Measurements from ENCODE around the gene TMEM86B. TPM values are rescaled to one million over a fixed set of nuclear protein-coding genes. Genes with fewer than 3 reads are reported as not detected.

The TMEM86B gene
- total and polyA plus RNA-seq, 12 donors = 0.20 to 47.8 (median 4.3) TPM

DNA sequence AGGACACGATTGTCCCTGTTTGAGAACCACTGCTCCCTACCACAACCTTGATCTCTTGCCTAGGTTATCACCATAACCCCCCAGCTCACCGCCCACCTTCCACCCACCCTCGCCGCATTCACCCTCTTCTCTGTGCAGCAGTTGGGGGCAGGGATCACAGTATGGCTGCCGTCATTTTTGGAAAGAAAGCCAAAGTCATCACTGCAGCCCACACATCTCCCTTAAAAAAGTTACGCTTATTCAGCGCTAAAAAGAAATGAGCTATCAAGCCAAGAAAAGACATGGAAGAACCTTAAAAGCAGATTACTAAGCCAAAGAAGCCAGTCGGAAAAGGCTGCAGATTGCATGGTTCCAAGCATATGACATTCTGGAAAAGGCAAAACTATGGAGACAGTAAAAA, 40.7 kb upstream of the TMEM86B start:
- WGBS, 4 donors = 79 to 87% (median 87%) methylated on average over 8 of the region's 8 CpGs
- Histone ChIP-seq H3K4me3 (no peak overlapping the region), H3K27me3 (no peaks in the 10 kb centered on the region), H3K27ac (no peak overlapping the region), H3K36me3 (replicated peaks in 1 of 2) (peaks cover 0 to 19% of the 10 kb centered on the region in 2 donors), H3K4me1 (replicated peaks in 1 of 2) (no peaks in the 10 kb centered on the region), H3K9me3 (replicated peaks in 1 of 3) (no peaks in the 10 kb centered on the region)
- no peak for DNase-seq
- intact Hi-C loops (cut with DNase I) = no loop called here
- TF ChIP-seq, protein P1, sequence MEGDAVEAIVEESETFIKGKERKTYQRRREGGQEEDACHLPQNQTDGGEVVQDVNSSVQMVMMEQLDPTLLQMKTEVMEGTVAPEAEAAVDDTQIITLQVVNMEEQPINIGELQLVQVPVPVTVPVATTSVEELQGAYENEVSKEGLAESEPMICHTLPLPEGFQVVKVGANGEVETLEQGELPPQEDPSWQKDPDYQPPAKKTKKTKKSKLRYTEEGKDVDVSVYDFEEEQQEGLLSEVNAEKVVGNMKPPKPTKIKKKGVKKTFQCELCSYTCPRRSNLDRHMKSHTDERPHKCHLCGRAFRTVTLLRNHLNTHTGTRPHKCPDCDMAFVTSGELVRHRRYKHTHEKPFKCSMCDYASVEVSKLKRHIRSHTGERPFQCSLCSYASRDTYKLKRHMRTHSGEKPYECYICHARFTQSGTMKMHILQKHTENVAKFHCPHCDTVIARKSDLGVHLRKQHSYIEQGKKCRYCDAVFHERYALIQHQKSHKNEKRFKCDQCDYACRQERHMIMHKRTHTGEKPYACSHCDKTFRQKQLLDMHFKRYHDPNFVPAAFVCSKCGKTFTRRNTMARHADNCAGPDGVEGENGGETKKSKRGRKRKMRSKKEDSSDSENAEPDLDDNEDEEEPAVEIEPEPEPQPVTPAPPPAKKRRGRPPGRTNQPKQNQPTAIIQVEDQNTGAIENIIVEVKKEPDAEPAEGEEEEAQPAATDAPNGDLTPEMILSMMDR (IDR thresholded peaks at IDR 0.05) = no peak
- TF ChIP-seq POLR2A (IDR thresholded peaks at IDR 0.05) = no peak

DNA sequence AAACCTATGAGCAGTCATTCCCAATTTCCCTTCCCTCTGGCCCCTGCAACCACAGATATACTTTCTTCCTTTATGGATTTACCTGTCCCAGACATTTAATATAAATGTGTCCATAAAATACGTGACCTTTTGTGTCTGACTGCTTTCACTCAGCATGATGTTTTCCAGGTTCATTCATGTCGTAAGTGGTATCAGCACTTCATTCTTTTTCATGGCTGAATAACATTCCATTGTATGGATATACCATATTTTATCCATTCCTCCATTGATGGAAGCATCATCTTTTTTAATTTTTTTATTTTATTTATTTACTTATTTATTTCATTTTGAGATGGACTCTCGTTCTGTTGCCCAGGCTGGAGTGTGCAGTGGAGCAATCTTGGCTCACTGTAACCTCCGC, 38.3 kb upstream of the TMEM86B start:
- no peak overlapping the region for H3K4me3 ChIP-seq
- 95 to 98% (median 96%) methylated on average over 4 of the region's 4 CpGs for WGBS, 4 donors
- intact Hi-C loops (cut with DNase I) = no loop called here
- H3K9me3 ChIP-seq (replicated peaks in 1 of 3) = no peaks in the 10 kb centered on the region
- no peak overlapping the region for H3K27ac ChIP-seq
- no peak for TF ChIP-seq POLR2A (IDR thresholded peaks at IDR 0.05)
- TF ChIP-seq, protein P1 (IDR thresholded peaks at IDR 0.05) = no peak
- no peak for DNase-seq
- H3K36me3 ChIP-seq (replicated peaks in 1 of 2) = peaks cover 0 to 3% of the 10 kb centered on the region in 2 donors
- H3K27me3 ChIP-seq = no peaks in the 10 kb centered on the region
- no peaks in the 10 kb centered on the region for H3K4me1 ChIP-seq (replicated peaks in 1 of 2)

DNA sequence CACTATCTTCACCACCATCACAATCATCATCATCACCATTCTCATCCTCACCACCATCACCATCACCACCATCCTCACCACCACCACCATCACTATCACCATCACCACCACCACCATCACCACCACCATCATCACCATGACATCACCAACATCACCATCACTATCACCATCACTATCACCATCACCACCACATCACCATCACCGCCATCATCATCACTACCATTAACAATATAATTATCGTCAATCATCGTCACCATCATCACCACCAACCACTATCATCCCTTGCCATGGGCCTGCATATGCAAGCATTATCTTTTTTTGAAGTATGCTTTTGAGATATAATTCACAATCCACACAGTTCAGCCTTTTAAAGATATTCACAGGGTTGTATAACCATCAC, 37.8 kb upstream of the TMEM86B start:
- Histone ChIP-seq H3K27me3 (no peaks in the 10 kb centered on the region), H3K4me3 (no peak overlapping the region), H3K36me3 (replicated peaks in 1 of 2) (no peaks in the 10 kb centered on the region), H3K27ac (no peak overlapping the region), H3K4me1 (replicated peaks in 1 of 2) (no peaks in the 10 kb centered on the region), H3K9me3 (replicated peaks in 1 of 3) (no peaks in the 10 kb centered on the region)
- no peak for TF ChIP-seq POLR2A (IDR thresholded peaks at IDR 0.05)
- TF ChIP-seq, protein P1 (IDR thresholded peaks at IDR 0.05) = no peak
- intact Hi-C loops (cut with DNase I) = no loop called here
- WGBS, 4 donors = 97 to 98% (median 98%) methylated on average over 3 of the region's 3 CpGs
- no peak for DNase-seq

DNA sequence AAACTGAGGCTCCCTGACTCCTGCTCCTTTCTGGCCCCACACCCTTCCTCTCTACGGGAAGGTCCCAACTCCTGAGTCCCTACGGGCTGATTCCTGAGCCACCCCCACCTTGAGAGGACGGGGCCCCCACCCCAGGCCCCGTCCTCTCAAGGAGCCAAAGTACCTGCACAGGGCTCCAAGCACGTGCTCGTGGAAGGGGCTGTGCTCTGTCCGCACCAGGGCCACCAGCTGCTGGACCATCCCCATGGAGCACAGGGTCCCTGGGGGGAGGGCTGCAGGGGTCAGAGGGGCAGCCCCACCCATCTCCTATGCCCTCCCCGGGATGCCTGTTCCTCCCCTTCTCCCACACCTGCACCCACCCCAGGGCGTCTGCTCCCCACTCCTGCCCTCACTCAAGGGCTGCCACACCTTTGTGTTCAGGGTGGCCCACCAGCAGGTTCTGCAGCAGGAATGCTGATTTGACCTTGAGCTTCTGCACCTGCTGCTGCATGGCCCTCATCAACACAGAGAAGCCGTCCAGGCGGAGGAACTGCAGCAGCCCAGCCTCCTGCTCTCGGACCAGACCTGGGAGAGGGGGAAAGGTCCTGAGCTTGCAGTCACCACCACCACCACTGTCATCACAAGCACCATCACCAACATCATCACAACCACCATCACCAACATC, 37.3 kb upstream of the TMEM86B start:
- H3K9me3 ChIP-seq (replicated peaks in 1 of 3) = no peaks in the 10 kb centered on the region
- 95 to 97% (median 96%) methylated on average over 3 to 12 of the region's 12 CpGs for WGBS, 4 donors
- no peak overlapping the region for H3K4me3 ChIP-seq
- H3K36me3 ChIP-seq (replicated peaks in 1 of 2) = no peaks in the 10 kb centered on the region
- no peaks in the 10 kb centered on the region for H3K4me1 ChIP-seq (replicated peaks in 1 of 2)
- DNase-seq = no peak
- no peak for TF ChIP-seq POLR2A (IDR thresholded peaks at IDR 0.05)
- TF ChIP-seq, protein P1 (IDR thresholded peaks at IDR 0.05) = no peak
- intact Hi-C loops (cut with DNase I) = no loop called here
- no peak overlapping the region for H3K27ac ChIP-seq
- H3K27me3 ChIP-seq = no peaks in the 10 kb centered on the region

Measured in adrenal gland (tissue), 12 donors.